ENCODE data around the gene DNMT3L. TPM values are rescaled to one million over a fixed set of nuclear protein-coding genes. Genes with fewer than 3 reads are reported as not detected.
"Not testable (repeated sequence)": the region's sequence is repeated elsewhere in the genome, so short reads cannot be mapped to it uniquely, and the experiment has no call there.

DNMT3L gene
- total RNA-seq, 1 donor from 2014 or later = not detected

- TF ChIP-seq CTCF (IDR thresholded peaks at IDR 0.05; ENCODE audit: insufficient read depth, low read depth, low read length) = no peak
- no peak for TF ChIP-seq EZH2 (IDR thresholded peaks at IDR 0.05; ENCODE audit: insufficient read depth, low read length)
- peaks cover 3% of the 10 kb centered on the region for H3K27me3 Mint-ChIP-seq (ENCODE audit: low read depth, unreplicated experiment)
Observed at GRCh38 chr21:44199448-44199847, 62.2 kb downstream of the DNMT3L start.

GRCh38 chr21:44197156-44197516 lies 64.6 kb downstream of the DNMT3L start:
- not testable (repeated sequence) for H3K27ac ChIP-seq (ENCODE audit: low read depth, low read length); H3K36me3 ChIP-seq (ENCODE audit: insufficient read depth, low read length); H3K9ac ChIP-seq (ENCODE audit: low read length); H3K36me3 Mint-ChIP-seq (ENCODE audit: low read depth, unreplicated experiment); H3K79me2 ChIP-seq (ENCODE audit: insufficient read depth, low read length); H4K20me1 ChIP-seq (ENCODE audit: insufficient read depth, low read length); FAIRE-seq; H3K27ac Mint-ChIP-seq (ENCODE audit: unreplicated experiment); H3K4me3 Mint-ChIP-seq (ENCODE audit: unreplicated experiment); H3K4me3 ChIP-seq (ENCODE audit: insufficient read depth, low read depth, low read length); H2AFZ ChIP-seq (ENCODE audit: low read depth, low read length); H3K4me2 ChIP-seq (ENCODE audit: low read length); H3K4me1 Mint-ChIP-seq (ENCODE audit: low read depth, unreplicated experiment); H3K27me3 ChIP-seq (ENCODE audit: insufficient read depth, low read length); H3K9me3 ChIP-seq (ENCODE audit: insufficient read depth, low read depth, low read length); DNase-seq (ENCODE audit: low read depth); H3K4me1 ChIP-seq (ENCODE audit: insufficient read depth, low read length); H3K9me3 Mint-ChIP-seq (ENCODE audit: unreplicated experiment); H3K27me3 Mint-ChIP-seq (ENCODE audit: low read depth, unreplicated experiment)

More at GRCh38 chr21:44199448-44199847, 62.2 kb downstream of the DNMT3L start:
- DNase-seq (ENCODE audit: low read depth) (no peak), FAIRE-seq (no peak)
- no peaks in the 10 kb centered on the region for H3K9me3 ChIP-seq (ENCODE audit: insufficient read depth, low read depth, low read length)
- H3K4me3 Mint-ChIP-seq (ENCODE audit: unreplicated experiment) = no peak overlapping the region
- H3K4me1 ChIP-seq (ENCODE audit: insufficient read depth, low read length) = no peaks in the 10 kb centered on the region
- H3K79me2 ChIP-seq (ENCODE audit: insufficient read depth, low read length) = no peaks in the 10 kb centered on the region
- H3K36me3 ChIP-seq (ENCODE audit: insufficient read depth, low read length) = no peaks in the 10 kb centered on the region
- H3K36me3 Mint-ChIP-seq (ENCODE audit: low read depth, unreplicated experiment) = peaks cover 1% of the 10 kb centered on the region
- H3K9ac ChIP-seq (ENCODE audit: low read length) = no peak overlapping the region
- no peaks in the 10 kb centered on the region for H3K27me3 ChIP-seq (ENCODE audit: insufficient read depth, low read length)
- H2AFZ ChIP-seq (ENCODE audit: low read depth, low read length) = no peak overlapping the region
- H3K27ac ChIP-seq (ENCODE audit: low read depth, low read length) = no peak overlapping the region
- H3K4me2 ChIP-seq (ENCODE audit: low read length) = no peak overlapping the region
- no peaks in the 10 kb centered on the region for H3K9me3 Mint-ChIP-seq (ENCODE audit: unreplicated experiment)
- no peaks in the 10 kb centered on the region for H4K20me1 ChIP-seq (ENCODE audit: insufficient read depth, low read length)
- peak overlapping the region; percentile 75 for H3K27ac Mint-ChIP-seq (ENCODE audit: unreplicated experiment)
- no peaks in the 10 kb centered on the region for H3K4me1 Mint-ChIP-seq (ENCODE audit: low read depth, unreplicated experiment)
- H3K4me3 ChIP-seq (ENCODE audit: insufficient read depth, low read depth, low read length) = no peak overlapping the region

Other genes with a start within 250 kb of the DNMT3L start
- 42.3 and 45.7 TPM in 2 replicates for gene TRAPPC10, start 249.6 kb downstream of the DNMT3L start, total RNA-seq
- 14.8 and 17.1 TPM in 2 replicates for gene PWP2, start 154.5 kb downstream of the DNMT3L start, total RNA-seq
- gene GATD3, start 128.2 kb downstream of the DNMT3L start, total RNA-seq = 29.3 and 29.7 TPM in 2 replicates
- gene ICOSLG, start 21.0 kb downstream of the DNMT3L start, total RNA-seq = 4.6 and 4.7 TPM in 2 replicates
- 0.07 TPM in 1 of 2 replicates, not detected in the other for gene AIRE, start 24.0 kb upstream of the DNMT3L start, total RNA-seq
- 109 and 130 TPM in 2 replicates for gene PFKL, start 38.2 kb upstream of the DNMT3L start, total RNA-seq
- 10.1 and 10.4 TPM in 2 replicates for gene CFAP410, start 77.5 kb upstream of the DNMT3L start, total RNA-seq
- gene TRPM2, start 91.7 kb upstream of the DNMT3L start, total RNA-seq = 0.48 and 0.79 TPM in 2 replicates
- 5.2 and 5.6 TPM in 2 replicates for gene LRRC3, start 193.6 kb upstream of the DNMT3L start, total RNA-seq

All from astrocyte (in vitro differentiated cells and primary cell).